IPS-15b (cell line): ENCODE results near the gene FAHD2A.
"Not testable (repeated sequence)": the region's sequence is repeated elsewhere in the genome, so short reads cannot be mapped to it uniquely, and the experiment has no call there.

ENCODE experiments used
- H3K27me3 ChIP-seq: one replicate; pipeline ENCODE4 v1.6.1; 2013; ENCODE audit warnings: low read length; ENCODE audit not compliant: control insufficient read depth, insufficient read depth
- H3K36me3 ChIP-seq: one replicate; pipeline ENCODE4 v1.6.1; 2013; ENCODE audit warnings: low read length; ENCODE audit not compliant: control insufficient read depth, insufficient read depth
- H3K4me1 ChIP-seq: one replicate; pipeline ENCODE4 v1.6.1; 2013; ENCODE audit warnings: mild to moderate bottlenecking, low read length; ENCODE audit not compliant: control insufficient read depth, insufficient read depth
- H3K4me3 ChIP-seq: one replicate; pipeline ENCODE4 v1.5.1; 2013; ENCODE audit warnings: low read depth, low read length
- H3K9ac ChIP-seq: one replicate; pipeline ENCODE4 v1.6.1; 2013; ENCODE audit warnings: low read depth, mild to moderate bottlenecking, low read length
- H3K9me3 ChIP-seq: one replicate; pipeline ENCODE4 v1.6.1; 2013; ENCODE audit warnings: mild to moderate bottlenecking, low read length; ENCODE audit not compliant: control insufficient read depth, insufficient read depth

FAHD2A gene

DNA sequence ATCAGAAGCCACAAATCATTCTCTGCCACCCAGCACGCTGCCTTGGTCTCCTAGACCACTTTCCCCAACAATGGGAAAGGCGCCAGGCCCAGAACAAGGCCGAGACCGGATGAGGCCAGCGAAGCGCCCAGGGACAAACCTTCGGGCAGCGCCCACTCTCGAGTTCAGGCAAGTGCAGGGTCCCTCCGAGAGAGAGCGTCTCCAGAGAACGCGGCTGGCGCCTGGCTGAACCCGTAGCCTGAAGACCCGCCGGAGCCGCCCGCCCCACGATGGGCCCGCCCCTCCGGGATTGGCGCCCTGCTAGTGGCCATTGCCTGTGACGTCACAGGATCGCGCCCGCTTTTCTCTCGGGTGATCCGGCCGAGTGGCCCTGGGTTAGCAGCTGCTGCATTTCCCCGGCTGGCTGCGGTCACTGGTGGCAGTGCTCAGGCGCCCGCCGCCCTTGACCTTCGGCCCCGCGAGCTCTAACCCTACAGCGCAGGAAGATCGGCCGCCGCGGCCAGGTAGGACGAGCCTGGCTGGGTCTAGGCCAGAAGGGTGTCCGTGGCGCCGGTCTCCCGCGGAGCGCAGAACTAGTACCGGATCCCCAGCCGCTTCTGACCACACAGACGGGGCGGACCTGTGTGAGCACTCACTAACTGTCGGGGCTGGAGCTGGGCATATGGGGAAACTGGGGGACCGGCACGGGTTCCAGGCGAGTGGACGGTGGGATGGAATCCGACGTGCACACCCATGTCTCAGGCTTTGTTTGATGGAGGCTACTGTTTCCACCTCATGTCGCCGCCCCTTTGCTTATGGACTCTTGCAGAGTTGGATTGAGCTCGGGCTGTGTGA is at the start of gene FAHD2A:
Gene FAHD2A (plus strand): TSS at position 339 of the 834 bp plus-strand sequence. CDS start 2,851 bp downstream, outside the sequence.
- Histone ChIP-seq H3K4me3 (peak within 1 kb of the TSS; percentile 93), H3K27me3 (peaks cover 6% of the 10 kb centered on the region), H3K36me3 (no peaks in the 10 kb centered on the region), H3K4me1 (peaks cover 2% of the 10 kb centered on the region), H3K9me3 (no peaks in the 10 kb centered on the region), H3K9ac (peak within 1 kb of the TSS; percentile 73)

DNA sequence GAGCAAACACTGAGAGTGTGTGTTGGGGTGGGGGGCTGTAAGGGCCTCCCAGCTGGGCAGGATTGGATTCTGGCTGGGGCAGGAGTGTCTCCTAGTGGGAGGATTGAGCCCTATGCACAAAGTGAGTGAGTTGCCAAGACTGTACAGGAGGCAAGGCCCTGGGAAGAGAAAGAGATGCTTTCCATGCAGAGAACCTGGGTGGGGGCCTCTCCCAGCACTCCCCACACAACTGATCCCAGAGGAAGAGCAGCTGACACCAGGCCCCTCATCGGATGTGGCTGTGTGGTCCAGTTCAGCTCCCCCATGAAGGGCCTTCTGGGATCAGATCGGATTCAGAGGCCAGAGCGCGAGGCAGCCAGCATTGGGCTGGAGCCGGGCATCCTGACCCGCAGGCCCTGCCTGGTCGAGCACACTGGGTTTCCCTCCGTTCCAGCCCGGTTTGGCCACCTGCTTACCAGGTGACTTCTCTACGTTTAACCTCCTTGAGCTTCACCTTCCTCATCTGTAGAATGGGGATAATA is 49.4 kb upstream of the FAHD2A start:
- H3K9ac ChIP-seq: no peak overlapping the region
- H3K4me1 ChIP-seq: no peaks in the 10 kb centered on the region
- no peaks in the 10 kb centered on the region for H3K9me3 ChIP-seq
- peaks cover 11% of the 10 kb centered on the region for H3K27me3 ChIP-seq
- no peaks in the 10 kb centered on the region for H3K36me3 ChIP-seq
- H3K4me3 ChIP-seq: no peak overlapping the region

DNA sequence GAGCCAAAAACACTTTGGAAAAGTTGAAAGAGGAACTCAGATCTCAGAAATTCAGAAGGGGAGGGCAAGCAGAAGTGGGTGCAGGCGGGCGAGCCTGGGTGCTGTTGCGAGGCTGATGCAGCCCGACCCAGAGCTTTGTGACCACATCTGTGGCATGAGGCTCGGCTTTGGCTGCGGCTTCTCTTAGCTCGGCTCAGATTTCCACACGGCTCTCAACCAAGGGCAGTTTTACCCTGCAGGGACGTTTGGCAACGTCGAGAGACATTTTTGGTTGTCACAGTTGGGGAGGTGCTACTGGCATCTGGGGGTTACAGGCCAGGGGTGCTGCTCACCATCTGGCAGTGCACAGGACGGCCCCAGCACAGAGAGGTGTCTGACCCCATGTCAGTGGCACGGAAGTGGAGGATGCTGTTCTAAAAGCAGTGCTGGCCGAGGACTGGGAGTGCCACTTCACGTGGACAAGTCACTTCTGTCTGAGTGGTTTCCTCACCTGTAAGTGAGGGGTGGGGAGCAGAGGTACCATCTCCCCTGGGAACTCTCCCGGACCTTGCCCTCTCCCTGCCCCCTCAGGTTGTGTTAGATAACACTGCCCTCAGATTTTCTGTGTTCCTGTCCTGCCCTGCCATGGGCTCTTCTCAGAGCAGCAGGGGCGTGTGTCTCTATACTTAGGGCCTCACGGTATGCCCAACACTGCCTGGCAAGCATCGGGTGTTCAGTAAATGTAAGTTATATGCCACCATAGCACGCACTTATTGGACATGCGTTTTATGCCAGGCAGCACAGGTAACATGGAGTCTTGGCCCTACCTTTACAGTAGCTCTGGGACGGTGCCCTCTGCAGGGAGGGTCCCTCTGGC is 48.7 kb upstream of the FAHD2A start:
- H3K9ac ChIP-seq: no peak overlapping the region
- peaks cover 5% of the 10 kb centered on the region for H3K27me3 ChIP-seq
- no peak overlapping the region for H3K4me3 ChIP-seq
- no peaks in the 10 kb centered on the region for H3K4me1 ChIP-seq
- H3K9me3 ChIP-seq: no peaks in the 10 kb centered on the region
- H3K36me3 ChIP-seq: no peaks in the 10 kb centered on the region

- H3K4me3 ChIP-seq: no peak overlapping the region
- H3K9me3 ChIP-seq: no peaks in the 10 kb centered on the region
- no peak overlapping the region for H3K9ac ChIP-seq
- no peaks in the 10 kb centered on the region for H3K4me1 ChIP-seq
- no peaks in the 10 kb centered on the region for H3K36me3 ChIP-seq
- peaks cover 2% of the 10 kb centered on the region for H3K27me3 ChIP-seq
Measured at GRCh38 chr2:95354469-95354901, 48.0 kb upstream of the FAHD2A start.

DNA sequence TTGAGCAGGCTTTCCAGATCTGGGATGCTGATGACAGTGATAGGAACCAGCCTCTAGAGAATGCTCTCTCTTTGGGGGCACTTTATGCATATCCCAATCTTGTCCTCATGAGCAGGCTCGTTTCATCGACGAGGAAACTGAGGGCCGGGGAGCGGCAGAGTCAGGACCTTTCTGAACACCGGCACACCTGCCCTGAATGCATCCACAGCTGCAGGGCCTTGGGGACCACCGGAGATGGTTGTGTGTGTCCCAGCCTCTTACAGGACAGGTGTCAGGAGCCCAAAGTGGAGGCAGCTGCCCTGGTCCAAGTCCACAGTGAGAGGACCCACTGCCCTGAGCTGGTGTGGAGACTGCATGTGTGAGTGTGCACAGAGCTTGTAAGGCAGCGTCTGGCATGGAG is 47.6 kb upstream of the FAHD2A start:
- Histone ChIP-seq H3K9me3 (no peaks in the 10 kb centered on the region), H3K27me3 (no peaks in the 10 kb centered on the region), H3K9ac (no peak overlapping the region), H3K36me3 (no peaks in the 10 kb centered on the region), H3K4me3 (no peak overlapping the region), H3K4me1 (no peaks in the 10 kb centered on the region)

- H3K4me3 ChIP-seq, H3K9me3 ChIP-seq, H3K27me3 ChIP-seq, H3K36me3 ChIP-seq, H3K9ac ChIP-seq, H3K4me1 ChIP-seq: not testable (repeated sequence)
Measured at GRCh38 chr2:95355486-95355885, 47.0 kb upstream of the FAHD2A start.

- no peaks in the 10 kb centered on the region for H3K36me3 ChIP-seq
- no peaks in the 10 kb centered on the region for H3K27me3 ChIP-seq
- H3K9ac ChIP-seq: no peak overlapping the region
- no peaks in the 10 kb centered on the region for H3K9me3 ChIP-seq
- H3K4me3 ChIP-seq: no peak overlapping the region
- H3K4me1 ChIP-seq: no peaks in the 10 kb centered on the region
Measured at GRCh38 chr2:95356821-95357700, 45.4 kb upstream of the FAHD2A start.

DNA sequence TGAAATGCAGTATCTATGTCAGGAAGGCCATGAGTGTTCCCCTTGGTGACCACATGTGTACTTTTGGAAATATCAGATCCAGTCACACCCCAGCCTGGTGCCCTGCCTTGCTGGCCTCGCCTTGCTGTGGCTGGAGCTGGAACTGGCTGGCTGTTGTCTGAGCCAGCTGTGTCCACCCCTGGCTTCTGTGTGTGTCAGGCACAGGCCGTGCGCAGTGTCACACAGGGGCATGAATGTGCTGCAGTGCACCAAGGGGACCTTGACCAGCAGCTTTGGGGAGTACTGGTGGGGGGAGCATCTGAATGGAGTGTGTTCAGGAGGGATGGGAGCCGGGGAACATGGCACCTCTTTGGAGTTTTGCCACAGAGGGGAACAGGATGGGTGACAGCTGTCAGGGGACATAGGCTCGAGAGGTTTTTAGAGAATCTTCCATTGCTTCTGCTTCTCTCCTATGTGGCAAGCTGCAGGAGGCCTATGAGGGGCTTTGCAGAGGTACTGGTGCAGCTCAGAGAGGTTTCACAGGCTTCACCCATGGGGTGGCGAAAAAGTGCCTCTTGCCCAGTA is 44.7 kb upstream of the FAHD2A start:
- Histone ChIP-seq H3K9me3 (no peaks in the 10 kb centered on the region), H3K36me3 (no peaks in the 10 kb centered on the region), H3K27me3 (no peaks in the 10 kb centered on the region), H3K4me1 (no peaks in the 10 kb centered on the region), H3K4me3 (no peak overlapping the region), H3K9ac (no peak overlapping the region)

DNA sequence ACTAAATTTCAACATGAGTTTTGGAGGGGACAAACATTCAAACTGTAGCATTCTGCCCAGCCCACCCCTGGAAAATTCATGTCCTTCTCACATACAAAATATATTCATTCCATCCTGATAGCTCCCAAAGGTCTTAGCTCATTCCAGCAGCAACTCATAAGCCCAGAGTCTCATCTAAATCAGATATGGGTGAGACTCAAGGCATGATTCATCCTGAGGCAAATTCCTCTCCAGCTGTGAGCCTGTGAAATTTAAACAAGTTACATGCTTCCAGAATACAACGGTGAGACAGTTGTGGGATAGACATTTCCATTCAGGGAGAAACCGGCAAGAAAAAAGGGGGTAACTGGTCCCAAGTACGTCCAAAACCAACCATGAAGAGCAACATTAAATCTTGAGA is 43.5 kb upstream of the FAHD2A start:
- Histone ChIP-seq H3K27me3 (no peaks in the 10 kb centered on the region), H3K9me3 (no peaks in the 10 kb centered on the region), H3K4me3 (no peak overlapping the region), H3K9ac (no peak overlapping the region), H3K4me1 (no peaks in the 10 kb centered on the region), H3K36me3 (no peaks in the 10 kb centered on the region)

- no peaks in the 10 kb centered on the region for H3K9me3 ChIP-seq
- no peak overlapping the region for H3K4me3 ChIP-seq
- no peaks in the 10 kb centered on the region for H3K36me3 ChIP-seq
- no peaks in the 10 kb centered on the region for H3K4me1 ChIP-seq
- H3K9ac ChIP-seq: no peak overlapping the region
- H3K27me3 ChIP-seq: no peaks in the 10 kb centered on the region
Measured at GRCh38 chr2:95359501-95359930, 43.0 kb upstream of the FAHD2A start.
